Dendritic cell treated with granulocyte-macrophage colony-stimulating factor and Interleukin-4, amounts not matched to agents 40 ng/mL and 50 ng/mL, for 4 days (primary cell): ENCODE data around the gene MINDY3.
"Not testable (repeated sequence)": the region's sequence is repeated elsewhere in the genome, so short reads cannot be mapped to it uniquely, and the experiment has no call there.

ENCODE experiments used
- H3K27ac Mint-ChIP-seq: one replicate; pipeline ENCODE4 v1.8.0; 2022; ENCODE audit warnings: mild to moderate bottlenecking, mixed read lengths
- H3K27me3 Mint-ChIP-seq: one replicate; pipeline ENCODE4 v1.8.0; 2022; ENCODE audit warnings: mild to moderate bottlenecking, mixed read lengths
- H3K36me3 Mint-ChIP-seq: one replicate; pipeline ENCODE4 v1.8.0; 2022; ENCODE audit warnings: low read depth, mixed read lengths
- H3K4me1 Mint-ChIP-seq: one replicate; pipeline ENCODE4 v1.8.0; 2022; ENCODE audit warnings: low read depth, mixed read lengths
- H3K4me3 Mint-ChIP-seq: one replicate; pipeline ENCODE4 v1.8.0; 2022; ENCODE audit warnings: mild to moderate bottlenecking, moderate library complexity, mixed read lengths
- H3K9me3 Mint-ChIP-seq: one replicate; pipeline ENCODE4 v1.8.0; 2022; ENCODE audit warnings: mixed read lengths
- intact Hi-C: fragments of 100-400 bp; cut with micrococcal nuclease; formaldehyde crosslinking; loops from one replicate; pipeline ENCODE4 v1.15.0; 2022

Gene MINDY3

GRCh38 chr10:15791816-15792524, 68.3 kb downstream of the MINDY3 start:
- intact Hi-C loops: no loop called here
- H3K9me3 Mint-ChIP-seq: no peaks in the 10 kb centered on the region
- H3K27me3 Mint-ChIP-seq: no peaks in the 10 kb centered on the region
- H3K27ac Mint-ChIP-seq: peak overlapping the region; percentile 6
- H3K36me3 Mint-ChIP-seq: peaks cover 65% of the 10 kb centered on the region
- no peak overlapping the region for H3K4me3 Mint-ChIP-seq
- no peaks in the 10 kb centered on the region for H3K4me1 Mint-ChIP-seq

GRCh38 chr10:15789793-15790525, 70.3 kb downstream of the MINDY3 start:
- H3K4me1 Mint-ChIP-seq: no peaks in the 10 kb centered on the region
- H3K4me3 Mint-ChIP-seq: no peak overlapping the region
- H3K36me3 Mint-ChIP-seq: peaks cover 63% of the 10 kb centered on the region
- no peak overlapping the region for H3K27ac Mint-ChIP-seq
- H3K27me3 Mint-ChIP-seq: no peaks in the 10 kb centered on the region
- intact Hi-C loops: no loop called here
- H3K9me3 Mint-ChIP-seq: no peaks in the 10 kb centered on the region

- peaks cover 61% of the 10 kb centered on the region for H3K36me3 Mint-ChIP-seq
- no peak overlapping the region for H3K27ac Mint-ChIP-seq
- peaks cover 12% of the 10 kb centered on the region for H3K4me1 Mint-ChIP-seq
- intact Hi-C loops: no loop called here
- H3K27me3 Mint-ChIP-seq: no peaks in the 10 kb centered on the region
- no peak overlapping the region for H3K4me3 Mint-ChIP-seq
- H3K9me3 Mint-ChIP-seq: no peaks in the 10 kb centered on the region
Measured at GRCh38 chr10:15787426-15787825, 72.9 kb downstream of the MINDY3 start.

- H3K27ac Mint-ChIP-seq: no peak overlapping the region
- peaks cover 12% of the 10 kb centered on the region for H3K4me1 Mint-ChIP-seq
- no peaks in the 10 kb centered on the region for H3K27me3 Mint-ChIP-seq
- intact Hi-C loops: no loop called here
- H3K4me3 Mint-ChIP-seq: no peak overlapping the region
- H3K9me3 Mint-ChIP-seq: no peaks in the 10 kb centered on the region
- peaks cover 65% of the 10 kb centered on the region for H3K36me3 Mint-ChIP-seq
Measured at GRCh38 chr10:15784662-15785300, 75.5 kb downstream of the MINDY3 start.

- intact Hi-C loops: no loop called here
- peaks cover 69% of the 10 kb centered on the region for H3K36me3 Mint-ChIP-seq
- no peaks in the 10 kb centered on the region for H3K9me3 Mint-ChIP-seq
- H3K4me3 Mint-ChIP-seq: no peak overlapping the region
- peaks cover 12% of the 10 kb centered on the region for H3K4me1 Mint-ChIP-seq
- H3K27me3 Mint-ChIP-seq: no peaks in the 10 kb centered on the region
- H3K27ac Mint-ChIP-seq: no peak overlapping the region
Measured at GRCh38 chr10:15783941-15784636, 76.2 kb downstream of the MINDY3 start.

- Mint-ChIP-seq H3K36me3 (peaks cover 77% of the 10 kb centered on the region), H3K27me3 (no peaks in the 10 kb centered on the region), H3K27ac (no peak overlapping the region), H3K4me1 (peaks cover 12% of the 10 kb centered on the region), H3K9me3 (no peaks in the 10 kb centered on the region), H3K4me3 (no peak overlapping the region)
- intact Hi-C loops: no loop called here
Measured at GRCh38 chr10:15782851-15783250, 77.5 kb downstream of the MINDY3 start.

- H3K4me1 Mint-ChIP-seq: peaks cover 12% of the 10 kb centered on the region
- intact Hi-C loops: no loop called here
- H3K4me3 Mint-ChIP-seq: no peak overlapping the region
- H3K36me3 Mint-ChIP-seq: peaks cover 77% of the 10 kb centered on the region
- no peaks in the 10 kb centered on the region for H3K27me3 Mint-ChIP-seq
- H3K9me3 Mint-ChIP-seq: no peaks in the 10 kb centered on the region
- H3K27ac Mint-ChIP-seq: no peak overlapping the region
Measured at GRCh38 chr10:15781381-15781960, 78.8 kb downstream of the MINDY3 start.

- Mint-ChIP-seq H3K27me3 (no peaks in the 10 kb centered on the region), H3K9me3 (no peaks in the 10 kb centered on the region), H3K27ac (no peak overlapping the region), H3K4me1 (peaks cover 12% of the 10 kb centered on the region), H3K4me3 (no peak overlapping the region), H3K36me3 (peaks cover 80% of the 10 kb centered on the region)
- intact Hi-C loops: no loop called here
Measured at GRCh38 chr10:15780353-15781135, 79.8 kb downstream of the MINDY3 start.

GRCh38 chr10:15775513-15775912, 84.8 kb downstream of the MINDY3 start:
- Mint-ChIP-seq H3K27ac (no peak overlapping the region), H3K27me3 (no peaks in the 10 kb centered on the region), H3K9me3 (no peaks in the 10 kb centered on the region), H3K4me1 (no peaks in the 10 kb centered on the region), H3K36me3 (peaks cover 46% of the 10 kb centered on the region), H3K4me3 (no peak overlapping the region)
- intact Hi-C loops: no loop called here

- H3K27ac Mint-ChIP-seq, H3K27me3 Mint-ChIP-seq, H3K4me3 Mint-ChIP-seq, H3K9me3 Mint-ChIP-seq, intact Hi-C loops, H3K4me1 Mint-ChIP-seq: not testable (repeated sequence)
- H3K36me3 Mint-ChIP-seq: peaks cover 40% of the 10 kb centered on the region
Measured at GRCh38 chr10:15774534-15774933, 85.8 kb downstream of the MINDY3 start.

GRCh38 chr10:15764892-15765454, 95.3 kb downstream of the MINDY3 start:
- Mint-ChIP-seq H3K36me3 (no peaks in the 10 kb centered on the region), H3K4me3 (no peak overlapping the region), H3K4me1 (no peaks in the 10 kb centered on the region), H3K27ac (no peak overlapping the region), H3K9me3 (peaks cover 25% of the 10 kb centered on the region), H3K27me3 (no peaks in the 10 kb centered on the region)
- intact Hi-C loops: no loop called here

- H3K27me3 Mint-ChIP-seq: peaks cover 2% of the 10 kb centered on the region
- H3K36me3 Mint-ChIP-seq: no peaks in the 10 kb centered on the region
- H3K27ac Mint-ChIP-seq: no peak overlapping the region
- intact Hi-C loops: no loop called here
- peaks cover 25% of the 10 kb centered on the region for H3K9me3 Mint-ChIP-seq
- H3K4me1 Mint-ChIP-seq: no peaks in the 10 kb centered on the region
- no peak overlapping the region for H3K4me3 Mint-ChIP-seq
Measured at GRCh38 chr10:15763006-15763405, 97.3 kb downstream of the MINDY3 start.

GRCh38 chr10:15762239-15762638, 98.1 kb downstream of the MINDY3 start:
- H3K9me3 Mint-ChIP-seq: peaks cover 25% of the 10 kb centered on the region
- H3K27me3 Mint-ChIP-seq, H3K4me1 Mint-ChIP-seq, H3K36me3 Mint-ChIP-seq, H3K27ac Mint-ChIP-seq, intact Hi-C loops, H3K4me3 Mint-ChIP-seq: not testable (repeated sequence)
